MM.1S (cell line): ENCODE results near the gene SIX1.

Experiments
- CTCF ChIP-seq: fragments of 300-600 bp; sonication (generic); IDR thresholded peaks from 2 replicates; pipeline ENCODE4 v1.5.1; 2016; ENCODE audit warnings: antibody characterized with exemption, low read length, mixed read lengths
- EZH2 ChIP-seq: fragments of 300-600 bp; sonication (generic); optimal IDR thresholded peaks from 2 replicates; pipeline ENCODE3; 2017; ENCODE audit warnings: low read depth, mild to moderate bottlenecking, antibody characterized with exemption, low read length, mixed read lengths

GRCh38 chr14:60695327-60695726 is 46.0 kb upstream of the SIX1 start:
- no peak for TF ChIP-seq CTCF
- no peak for TF ChIP-seq EZH2
